RWPE2 (cell line): ENCODE measurements around the gene CORO2A.
A peak's percentile ranks its signal among the peaks of the same experiment; 100 is the strongest.

ENCODE experiments used
- ATAC-seq: fragments of 200-7000 bp; cut with Tn5 transposase; 3 replicates; pipeline ENCODE4 v1.9.1; 2021; ENCODE audit warnings: low read depth
- DNase-seq: peaks from one replicate; pipeline ENCODE4 v3.0.0-alpha.2; 2020; ENCODE audit warnings: low spot score
- H3K27ac ChIP-seq: fragments of 450-650 bp; 2 replicates; pipeline ENCODE4 v1.5.1; 2017; ENCODE audit warnings: mild to moderate bottlenecking; ENCODE audit not compliant: poor library complexity, severe bottlenecking
- H3K27me3 ChIP-seq: fragments of 250-450 bp; sonication (Bioruptor Pico); 2 replicates; pipeline ENCODE4 v1.5.1; 2021; ENCODE audit warnings: mild to moderate bottlenecking, moderate library complexity; ENCODE audit not compliant: insufficient read depth, poor library complexity, severe bottlenecking
- H3K36me3 ChIP-seq: fragments of 250-450 bp; sonication (Bioruptor Pico); 2 replicates; pipeline ENCODE4 v1.5.1; 2020; ENCODE audit warnings: low read depth, mild to moderate bottlenecking, moderate library complexity
- H3K4me1 ChIP-seq: fragments of 250-450 bp; sonication (Bioruptor Pico); 2 replicates; pipeline ENCODE4 v1.5.1; 2021; ENCODE audit warnings: mild to moderate bottlenecking, moderate library complexity; ENCODE audit not compliant: insufficient read depth, poor library complexity, severe bottlenecking
- H3K4me3 ChIP-seq: fragments of 250-450 bp; sonication (Bioruptor Pico); 2 replicates; pipeline ENCODE4 v1.5.1; 2021; ENCODE audit warnings: mild to moderate bottlenecking, moderate library complexity; ENCODE audit not compliant: severe bottlenecking
- H3K9me3 ChIP-seq: fragments of 250-450 bp; sonication (Bioruptor Pico); 2 replicates; pipeline ENCODE4 v1.5.1; 2021; ENCODE audit warnings: mild to moderate bottlenecking, moderate library complexity; ENCODE audit not compliant: severe bottlenecking
- CTCF ChIP-seq: fragments of 450-650 bp; IDR thresholded peaks from one replicate; pipeline ENCODE4 v1.5.1; 2017; ENCODE audit warnings: mild to moderate bottlenecking, moderate library complexity; ENCODE audit not compliant: poor library complexity, severe bottlenecking

The CORO2A gene

GRCh38 chr9:98195671-98196070 lies 3.2 kb upstream of the CORO2A start:
- peaks cover 20% of the 10 kb centered on the region for H3K36me3 ChIP-seq
- H3K4me1 ChIP-seq = peaks cover 10% of the 10 kb centered on the region
- no peak for TF ChIP-seq CTCF
- H3K4me3 ChIP-seq = no peak overlapping the region
- ATAC-seq (no peak), DNase-seq (no peak)
- H3K9me3 ChIP-seq = no peaks in the 10 kb centered on the region
- no peaks in the 10 kb centered on the region for H3K27me3 ChIP-seq
- no peak overlapping the region for H3K27ac ChIP-seq

- H3K27ac ChIP-seq = peak overlapping the region; percentile 64
- TF ChIP-seq CTCF = peak; percentile 35
- peaks cover 10% of the 10 kb centered on the region; the same call in 1 of the 2 replicates for H3K36me3 ChIP-seq
- H3K9me3 ChIP-seq = no peaks in the 10 kb centered on the region
- peak overlapping the region; percentile 95 for H3K4me3 ChIP-seq
- DNase-seq (no peak), ATAC-seq (no peak)
- H3K27me3 ChIP-seq = no peaks in the 10 kb centered on the region
- peaks cover 10% of the 10 kb centered on the region for H3K4me1 ChIP-seq
Measured at GRCh38 chr9:98193336-98193944, 1.0 kb upstream of the CORO2A start.

- H3K4me1 ChIP-seq = peaks cover 17% of the 10 kb centered on the region
- H3K27me3 ChIP-seq = no peaks in the 10 kb centered on the region
- DNase-seq (no peak), ATAC-seq (peak; percentile 60)
- H3K9me3 ChIP-seq = no peaks in the 10 kb centered on the region
- peak overlapping the region; percentile 95 for H3K4me3 ChIP-seq
- no peak for TF ChIP-seq CTCF
- 0 out of 2 replicates have a peak, but pooled peaks cover 11% of the 10 kb centered on the region for H3K36me3 ChIP-seq
- peak overlapping the region; percentile 64 for H3K27ac ChIP-seq
Measured at GRCh38 chr9:98191671-98192502, 550 bp downstream of the CORO2A start.

GRCh38 chr9:98191181-98191608 lies 1.2 kb downstream of the CORO2A start:
- H3K27ac ChIP-seq = peak overlapping the region; percentile 64
- H3K27me3 ChIP-seq = no peaks in the 10 kb centered on the region
- H3K4me3 ChIP-seq = peak overlapping the region; percentile 95
- no peak for ATAC-seq
- 0 out of 2 replicates have a peak, but pooled peaks cover 15% of the 10 kb centered on the region for H3K36me3 ChIP-seq
- DNase-seq = no peak
- no peaks in the 10 kb centered on the region for H3K9me3 ChIP-seq
- peaks cover 17% of the 10 kb centered on the region for H3K4me1 ChIP-seq
- no peak for TF ChIP-seq CTCF
